Osteoblast (primary cell): Measurements from ENCODE around the gene OR51F1. TPM values are rescaled to one million over a fixed set of nuclear protein-coding genes. Genes with fewer than 3 reads are reported as not detected.
"Not testable (repeated sequence)": the region's sequence is repeated elsewhere in the genome, so short reads cannot be mapped to it uniquely, and the experiment has no call there.

ENCODE experiments used
- DNase-seq: peaks from one replicate; pipeline ENCODE4 v3.0.0; 2011; ENCODE audit warnings: low spot score, mixed read lengths; ENCODE audit not compliant: insufficient read length; ENCODE audit errors: missing footprints
- H2AFZ ChIP-seq: 2 replicates; pipeline ENCODE4 v1.6.0; 2011; ENCODE audit warnings: mild to moderate bottlenecking, low read length
- H3K27ac ChIP-seq: 2 replicates; pipeline ENCODE4 v1.5.1; 2011; ENCODE audit warnings: mild to moderate bottlenecking, low read depth, low read length, moderate library complexity
- H3K27me3 ChIP-seq: 2 replicates; pipeline ENCODE4 v1.6.0; 2012; ENCODE audit warnings: mild to moderate bottlenecking, control low read depth, inconsistent platforms, low read length, moderate library complexity; ENCODE audit not compliant: insufficient read depth
- H3K36me3 ChIP-seq: 2 replicates; pipeline ENCODE4 v1.5.1; 2011; ENCODE audit warnings: mild to moderate bottlenecking, low read length, control low read depth, moderate library complexity; ENCODE audit not compliant: insufficient read depth
- H3K4me1 ChIP-seq: 2 replicates; pipeline ENCODE4 v1.5.1; 2011; ENCODE audit warnings: mild to moderate bottlenecking, low read length, control low read depth, moderate library complexity; ENCODE audit not compliant: insufficient read depth
- H3K4me2 ChIP-seq: 2 replicates; pipeline ENCODE4 v1.6.0; 2011; ENCODE audit warnings: mild to moderate bottlenecking, low read length; ENCODE audit not compliant: insufficient read depth
- H3K4me3 ChIP-seq: fragments of 200-600 bp; sonication (generic); 3 replicates; pipeline ENCODE4 v1.5.1; 2012; ENCODE audit warnings: mild to moderate bottlenecking, low read length, inconsistent platforms; ENCODE audit not compliant: insufficient read depth
- H3K79me2 ChIP-seq: 2 replicates; pipeline ENCODE4 v1.6.0; 2012; ENCODE audit warnings: mild to moderate bottlenecking, low read length, control low read depth, inconsistent platforms; ENCODE audit not compliant: insufficient read depth
- H3K9me3 ChIP-seq: 2 replicates; pipeline ENCODE4 v1.5.1; 2011; ENCODE audit warnings: low read depth, low read length, control low read depth
- H4K20me1 ChIP-seq: 2 replicates; pipeline ENCODE4 v1.6.0; 2012; ENCODE audit warnings: mild to moderate bottlenecking, low read length, control low read depth; ENCODE audit not compliant: insufficient read depth
- CTCF ChIP-seq: IDR thresholded peaks from 2 replicates; pipeline ENCODE4 v1.5.1; 2011; ENCODE audit warnings: mild to moderate bottlenecking, low read depth, low read length, moderate library complexity; ENCODE audit errors: extremely low read depth
- small RNA-seq: library from RNA; depleted of rRNA; stranded (forward); fragments of <200 nt; gene quantifications from one replicate; pipeline ENCODE3, GENCODE V24; 2012
- total RNA-seq: library from RNA; depleted of rRNA; stranded (reverse); fragments of >200 nt; gene quantifications from 2 replicates; pipeline ENCODE4 v1.2.3, GENCODE V29; 2012

Gene OR51F1
- total RNA-seq, 1 donor, result not detected

GRCh38 chr11:4740735-4741134, 29.0 kb downstream of the OR51F1 start:
- Histone ChIP-seq H3K9me3 (no peaks in the 10 kb centered on the region), H3K4me3 (no peak overlapping the region), H3K79me2 (no peaks in the 10 kb centered on the region), H3K4me1 (no peaks in the 10 kb centered on the region), H4K20me1 (no peaks in the 10 kb centered on the region), H3K27me3 (no peaks in the 10 kb centered on the region), H3K4me2 (no peak overlapping the region), H3K27ac (no peak overlapping the region), H3K36me3 (no peaks in the 10 kb centered on the region), H2AFZ (no peak overlapping the region)
- TF ChIP-seq CTCF, result no peak
- DNase-seq, result no peak

GRCh38 chr11:4727171-4727570, 42.6 kb downstream of the OR51F1 start:
- Histone ChIP-seq H3K27me3 (no peaks in the 10 kb centered on the region), H2AFZ (no peak overlapping the region), H3K36me3 (no peaks in the 10 kb centered on the region), H4K20me1 (no peaks in the 10 kb centered on the region), H3K4me3 (no peak overlapping the region), H3K9me3 (peaks cover 3% of the 10 kb centered on the region), H3K79me2 (no peaks in the 10 kb centered on the region), H3K4me2 (no peak overlapping the region), H3K4me1 (no peaks in the 10 kb centered on the region), H3K27ac (no peak overlapping the region)
- TF ChIP-seq CTCF, result no peak
- no peak for DNase-seq

GRCh38 chr11:4722616-4723534, 46.9 kb downstream of the OR51F1 start:
- not testable (repeated sequence) for H3K79me2 ChIP-seq, H3K9me3 ChIP-seq, H3K27me3 ChIP-seq, H4K20me1 ChIP-seq, H2AFZ ChIP-seq, H3K4me2 ChIP-seq, DNase-seq, H3K27ac ChIP-seq, H3K4me3 ChIP-seq, H3K36me3 ChIP-seq, H3K4me1 ChIP-seq

Small RNA genes within 50 kb of the gene (small RNA-seq; reads per million reads assigned to genes)
- not detected for gene RF00091

Other genes with a start within 250 kb of the OR51F1 start
- gene OR52M1, start 224.7 kb downstream of the OR51F1 start, total RNA-seq, result not detected in 2 replicates
- gene OR52I2, start 188.2 kb downstream of the OR51F1 start, total RNA-seq, result not detected in 2 replicates
- gene OR52I1, start 175.9 kb downstream of the OR51F1 start, total RNA-seq, result not detected in 2 replicates
- gene TRIM68, start 161.7 kb downstream of the OR51F1 start, total RNA-seq, result 13.6 and 17.7 TPM in 2 replicates
- not detected in 2 replicates for gene OR51D1, start 132.5 kb downstream of the OR51F1 start, total RNA-seq
- not detected in 2 replicates for gene OR51E1, start 126.0 kb downstream of the OR51F1 start, total RNA-seq
- gene OR51E2, start 72.1 kb downstream of the OR51F1 start, total RNA-seq, result not detected in 2 replicates
- not detected in 2 replicates for gene MMP26, start 65.2 kb downstream of the OR51F1 start, total RNA-seq
- gene OR52R1, start 34.4 kb upstream of the OR51F1 start, total RNA-seq, result not detected in 2 replicates
- not detected in 2 replicates for gene OR51F2, start 51.4 kb upstream of the OR51F1 start, total RNA-seq
- not detected in 2 replicates for gene OR51S1, start 79.3 kb upstream of the OR51F1 start, total RNA-seq
- gene OR51T1, start 112.0 kb upstream of the OR51F1 start, total RNA-seq, result not detected in 2 replicates
- not detected in 2 replicates for gene OR51A7, start 133.8 kb upstream of the OR51F1 start, total RNA-seq
- not detected in 2 replicates for gene OR51G2, start 149.4 kb upstream of the OR51F1 start, total RNA-seq
- not detected in 2 replicates for gene OR51G1, start 154.4 kb upstream of the OR51F1 start, total RNA-seq
- not detected in 2 replicates for gene OR51A4, start 177.7 kb upstream of the OR51F1 start, total RNA-seq
- gene OR51A2, start 185.8 kb upstream of the OR51F1 start, total RNA-seq, result not detected in 2 replicates
- gene OR51L1, start 224.9 kb upstream of the OR51F1 start, total RNA-seq, result not detected in 2 replicates